GM12801 (cell line): ENCODE data around the gene PSENEN.

Experiments
- CTCF ChIP-seq: IDR thresholded peaks from one replicate; pipeline ENCODE4 v1.5.1; 2011; ENCODE audit warnings: control low read depth; ENCODE audit not compliant: insufficient read length; ENCODE audit errors: extremely low read depth

The PSENEN gene

GRCh38 chr19:35757231-35757748, 11.8 kb downstream of the PSENEN start:
- TF ChIP-seq CTCF: no peak

DNA sequence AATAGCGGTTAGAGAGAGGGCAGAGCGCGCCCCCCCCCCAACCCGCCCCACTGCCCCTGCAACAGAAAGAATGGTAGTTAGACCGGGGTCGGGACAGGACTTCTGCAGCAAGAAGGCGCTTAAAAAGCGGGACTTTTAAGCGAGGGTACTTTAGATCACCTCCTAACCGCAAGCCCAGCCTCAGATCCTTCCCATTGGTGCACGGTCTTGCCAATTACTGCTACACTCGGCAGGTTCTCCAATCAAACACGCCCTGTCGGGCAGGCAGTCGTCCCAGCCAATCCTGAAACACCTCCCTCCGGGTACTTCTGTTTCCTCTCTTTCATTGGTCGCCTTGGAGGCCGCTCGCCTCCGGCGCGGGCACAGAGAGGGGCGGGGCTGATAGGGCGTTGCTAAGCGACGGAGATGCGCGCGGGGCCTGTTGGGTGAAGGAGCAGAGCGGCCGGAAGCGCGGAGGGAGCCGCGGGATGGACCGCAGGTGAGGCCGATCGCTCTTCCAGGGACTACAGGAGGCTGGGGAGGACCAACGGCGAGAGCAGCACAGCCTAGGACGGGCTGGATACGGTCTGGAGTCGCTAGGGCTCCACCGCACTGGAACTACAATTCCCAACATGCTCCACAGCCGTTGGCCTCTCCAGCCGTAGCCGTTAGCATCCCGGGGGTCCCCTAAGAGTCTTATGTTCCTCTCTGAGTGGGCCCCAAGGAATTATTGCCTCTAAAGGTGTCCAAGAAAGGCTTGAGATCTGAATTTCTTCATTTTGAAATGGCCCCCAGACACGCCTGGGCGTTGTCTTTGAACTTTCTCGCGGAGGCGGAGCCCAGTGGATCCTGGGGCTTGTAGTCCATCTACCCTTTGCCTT, 12.5 kb downstream of the PSENEN start, which contains the start of gene PROSER3:
Gene PROSER3 (plus strand): TSS at position 428 of the 860 bp plus-strand sequence. CDS start 40 bp downstream, at position 468.
- no peak for TF ChIP-seq CTCF

DNA sequence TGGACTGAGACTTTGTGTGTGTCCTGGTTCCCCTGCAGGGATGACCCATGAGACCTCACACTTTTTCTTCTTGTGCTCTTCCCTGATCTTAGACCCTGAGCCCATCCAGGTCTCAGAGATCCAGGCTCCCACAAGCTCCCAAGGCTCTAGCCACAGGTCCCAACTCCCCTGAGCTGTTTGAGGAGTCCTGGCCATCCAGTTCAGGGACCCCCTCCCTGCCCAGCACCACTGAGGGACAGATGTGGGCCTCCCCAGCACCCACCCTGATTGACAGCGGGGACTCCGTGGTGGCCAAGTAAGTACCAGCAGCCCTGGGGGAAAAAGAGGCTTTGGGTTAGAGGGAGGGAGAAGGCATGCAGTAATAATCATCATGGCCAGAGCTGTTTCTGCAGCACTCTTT, 14.2 kb downstream of the PSENEN start:
- TF ChIP-seq CTCF: no peak

- no peak for TF ChIP-seq CTCF
Observed at GRCh38 chr19:35760711-35761349, 15.4 kb downstream of the PSENEN start.

GRCh38 chr19:35764432-35765315, 19.2 kb downstream of the PSENEN start:
- no peak for TF ChIP-seq CTCF

DNA sequence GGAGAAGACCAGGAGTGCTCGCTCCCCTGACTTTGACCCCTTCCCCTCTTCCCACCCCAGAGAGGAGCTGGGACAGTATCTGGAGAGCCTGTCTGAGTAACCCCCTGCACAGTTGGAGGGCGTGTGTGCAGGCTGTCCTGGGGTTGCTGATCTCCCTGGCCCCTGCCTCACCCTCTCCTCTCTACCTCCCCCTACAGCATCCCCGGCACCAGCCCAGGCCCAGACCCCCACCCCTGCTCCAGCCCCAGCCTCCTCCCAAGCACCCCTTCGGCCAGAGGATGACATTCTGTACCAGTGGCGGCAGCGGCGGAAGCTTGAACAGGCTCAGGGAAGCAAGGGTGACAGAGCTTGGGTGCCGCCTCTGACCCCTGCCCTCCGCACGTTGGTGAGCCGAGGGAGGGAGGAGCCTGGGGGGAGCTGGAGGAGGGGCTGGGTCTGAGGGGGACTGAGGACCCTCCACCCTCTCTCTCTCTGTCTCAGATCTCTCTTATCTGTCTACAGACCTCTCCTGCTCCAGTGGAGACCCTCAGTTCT, 21.2 kb downstream of the PSENEN start:
- TF ChIP-seq CTCF: no peak
